ENCODE measurements around the gene SOAT2. TPM values are rescaled to one million over a fixed set of nuclear protein-coding genes. Genes with fewer than 3 reads are reported as not detected.
A peak's percentile ranks its signal among the peaks of the same experiment; 100 is the strongest.
"Not testable (repeated sequence)": the region's sequence is repeated elsewhere in the genome, so short reads cannot be mapped to it uniquely, and the experiment has no call there.

Gene SOAT2
- total RNA-seq, 1 experiment from 2014 or later: not detected

DNA sequence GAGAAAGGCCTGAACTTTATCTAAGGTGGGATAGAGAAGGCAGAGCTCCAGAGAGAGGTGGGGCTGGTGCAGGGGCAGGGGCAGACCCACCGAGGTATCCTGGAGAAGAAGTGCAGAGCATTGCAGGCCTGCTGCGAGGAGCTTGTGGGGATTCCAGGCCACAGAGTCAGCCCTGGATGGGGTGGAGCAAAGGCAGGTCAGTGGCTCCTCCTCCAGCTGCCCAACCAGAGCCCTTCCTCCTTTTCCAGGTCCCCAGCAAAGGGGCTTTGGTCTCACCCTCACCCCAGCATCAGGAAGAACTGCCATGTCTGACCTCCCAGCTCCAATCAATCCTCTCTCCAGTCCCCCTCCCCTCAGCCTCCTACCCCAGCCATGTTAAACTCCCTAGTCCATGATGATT, 57.4 kb downstream of the SOAT2 start:
- Histone ChIP-seq H3K4me3 (no peak overlapping the region), H3K27ac (no peak overlapping the region), H3K36me3 (no peaks in the 10 kb centered on the region), H3K27me3 (no peaks in the 10 kb centered on the region), H3K4me1 (no peaks in the 10 kb centered on the region), H3K9me3 (replicated peaks) (no peaks in the 10 kb centered on the region)
- no peak for DNase-seq

DNA sequence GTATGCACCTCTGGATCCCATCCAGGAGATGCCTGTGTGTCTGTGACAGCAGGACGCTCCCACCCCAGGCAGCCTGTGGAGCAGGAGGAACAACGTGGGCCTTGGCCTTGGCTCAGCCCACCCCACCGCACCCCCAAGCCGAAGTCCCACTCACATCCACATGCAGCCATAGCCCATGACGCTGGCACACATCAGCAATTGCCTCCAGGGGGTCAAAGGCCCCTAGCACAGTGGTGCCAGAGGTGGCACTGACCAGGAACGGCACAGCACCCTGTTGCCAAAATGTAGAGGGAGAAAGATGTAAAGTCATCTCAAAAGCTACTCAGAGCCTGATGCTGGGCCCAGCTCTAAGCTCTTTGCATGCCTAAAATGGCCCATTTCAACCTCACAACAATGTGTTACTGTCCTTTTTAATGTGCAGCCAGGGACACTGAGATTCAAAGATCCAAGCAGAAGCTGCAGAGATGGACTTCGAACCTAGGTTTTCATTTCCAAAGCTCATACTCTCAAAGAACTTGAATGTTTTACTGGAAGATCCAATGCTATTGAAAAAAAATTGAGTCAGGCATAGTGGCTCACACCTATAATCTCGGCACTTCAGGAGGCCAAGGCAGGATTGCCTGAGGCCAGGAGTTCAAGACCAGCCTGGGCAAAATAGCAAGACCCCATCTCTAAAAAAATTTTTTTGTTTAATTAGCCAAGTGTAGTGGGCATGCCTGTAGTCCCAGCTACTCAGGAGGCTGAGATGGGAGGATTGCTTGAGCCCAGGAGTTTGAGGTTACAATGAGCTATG, 58.0 kb downstream of the SOAT2 start:
- H3K4me1 ChIP-seq: no peaks in the 10 kb centered on the region
- DNase-seq: no peak
- no peaks in the 10 kb centered on the region for H3K36me3 ChIP-seq
- H3K4me3 ChIP-seq: no peak overlapping the region
- H3K9me3 ChIP-seq (replicated peaks): no peaks in the 10 kb centered on the region
- no peaks in the 10 kb centered on the region for H3K27me3 ChIP-seq
- H3K27ac ChIP-seq: no peak overlapping the region

DNA sequence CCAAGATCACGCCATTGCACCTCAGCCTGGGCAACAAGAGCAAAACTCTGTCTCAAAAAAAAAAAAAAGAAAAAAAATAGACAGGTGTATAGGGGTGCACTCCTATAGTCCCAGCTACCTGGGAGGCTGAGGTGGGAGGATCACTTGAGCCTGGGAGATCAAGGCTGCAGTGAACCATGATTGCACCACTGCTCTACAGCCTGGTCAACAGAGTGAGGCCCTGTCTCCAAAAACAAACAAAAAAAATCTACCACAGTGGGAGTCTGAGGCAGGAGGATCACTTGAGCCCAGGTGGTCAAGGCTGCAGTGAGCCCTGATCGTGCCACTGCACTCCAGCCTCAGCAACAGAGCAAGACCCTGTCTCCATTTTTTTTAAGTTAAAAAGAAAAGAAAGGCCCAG, 59.7 kb downstream of the SOAT2 start:
- not testable (repeated sequence) for H3K27me3 ChIP-seq; H3K36me3 ChIP-seq; H3K27ac ChIP-seq; H3K4me1 ChIP-seq; H3K4me3 ChIP-seq; H3K9me3 ChIP-seq (replicated peaks); DNase-seq

DNA sequence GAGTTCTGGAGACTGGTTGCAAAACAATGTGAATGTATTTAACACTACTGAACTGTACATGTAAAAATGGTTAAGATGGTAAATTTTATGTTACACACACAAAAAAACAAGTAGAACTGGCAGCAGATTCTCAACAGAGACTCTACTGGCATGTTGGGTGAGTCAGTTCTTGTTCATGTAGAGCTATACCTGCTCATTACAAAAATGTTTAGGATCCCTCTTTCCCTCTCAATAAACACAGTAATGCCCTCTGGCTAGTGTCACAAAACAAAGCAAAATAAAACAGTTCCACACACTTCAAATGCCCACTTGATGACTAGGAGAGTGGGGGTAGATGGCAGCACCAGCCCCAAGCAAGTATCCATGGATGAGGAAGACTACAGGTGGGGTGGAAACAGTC, 63.6 kb downstream of the SOAT2 start:
- Histone ChIP-seq H3K27me3 (no peaks in the 10 kb centered on the region), H3K4me1 (no peaks in the 10 kb centered on the region), H3K27ac (no peak overlapping the region), H3K9me3 (replicated peaks) (no peaks in the 10 kb centered on the region), H3K4me3 (no peak overlapping the region), H3K36me3 (no peaks in the 10 kb centered on the region)
- DNase-seq: no peak

DNA sequence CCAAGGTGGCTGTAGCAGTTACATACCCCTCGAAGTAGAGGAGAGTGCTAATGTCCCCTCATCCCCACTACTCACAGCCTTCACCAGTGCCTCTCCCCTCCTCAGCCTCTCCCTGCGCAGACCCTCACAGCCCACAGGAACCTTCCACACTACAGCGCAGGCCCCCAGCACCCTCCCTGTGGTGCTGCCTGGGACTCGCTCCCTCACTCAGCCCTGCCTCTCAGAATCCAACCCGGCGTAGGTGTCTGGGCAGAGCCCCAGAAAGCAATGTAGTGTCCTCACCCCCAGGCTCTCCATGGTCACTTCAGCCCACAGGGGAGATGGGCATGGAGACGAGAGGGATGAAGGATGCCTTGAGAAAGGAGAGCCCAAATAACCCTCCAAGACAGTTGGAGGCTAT, 66.4 kb downstream of the SOAT2 start:
- DNase-seq: no peak
- H3K27ac ChIP-seq: no peak overlapping the region
- H3K9me3 ChIP-seq (replicated peaks): no peaks in the 10 kb centered on the region
- no peaks in the 10 kb centered on the region for H3K4me1 ChIP-seq
- no peak overlapping the region for H3K4me3 ChIP-seq
- H3K27me3 ChIP-seq: no peaks in the 10 kb centered on the region
- H3K36me3 ChIP-seq: no peaks in the 10 kb centered on the region

DNA sequence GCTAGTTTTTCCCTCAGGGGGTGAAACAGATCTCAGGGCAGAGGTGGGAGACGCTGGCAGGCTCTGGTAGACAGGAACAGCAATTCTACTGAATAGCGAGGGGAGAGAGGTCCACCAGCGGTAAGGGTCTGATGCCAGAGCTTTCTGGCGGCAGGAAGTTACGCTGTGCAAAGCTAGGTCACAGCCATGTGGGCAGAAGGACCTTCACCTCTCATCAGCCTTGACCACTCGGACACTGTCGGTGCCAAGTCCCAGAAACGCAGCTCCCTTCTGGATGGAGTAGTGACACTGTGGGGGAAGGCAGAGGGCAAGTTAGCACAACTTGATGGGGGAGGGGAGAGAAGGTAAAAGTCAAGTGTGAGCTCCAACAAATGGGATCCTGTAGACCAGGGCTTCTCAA, 66.9 kb downstream of the SOAT2 start:
- H3K4me1 ChIP-seq: no peaks in the 10 kb centered on the region
- no peak for DNase-seq
- no peak overlapping the region for H3K4me3 ChIP-seq
- no peaks in the 10 kb centered on the region for H3K9me3 ChIP-seq (replicated peaks)
- no peaks in the 10 kb centered on the region for H3K36me3 ChIP-seq
- H3K27ac ChIP-seq: no peak overlapping the region
- no peaks in the 10 kb centered on the region for H3K27me3 ChIP-seq

DNA sequence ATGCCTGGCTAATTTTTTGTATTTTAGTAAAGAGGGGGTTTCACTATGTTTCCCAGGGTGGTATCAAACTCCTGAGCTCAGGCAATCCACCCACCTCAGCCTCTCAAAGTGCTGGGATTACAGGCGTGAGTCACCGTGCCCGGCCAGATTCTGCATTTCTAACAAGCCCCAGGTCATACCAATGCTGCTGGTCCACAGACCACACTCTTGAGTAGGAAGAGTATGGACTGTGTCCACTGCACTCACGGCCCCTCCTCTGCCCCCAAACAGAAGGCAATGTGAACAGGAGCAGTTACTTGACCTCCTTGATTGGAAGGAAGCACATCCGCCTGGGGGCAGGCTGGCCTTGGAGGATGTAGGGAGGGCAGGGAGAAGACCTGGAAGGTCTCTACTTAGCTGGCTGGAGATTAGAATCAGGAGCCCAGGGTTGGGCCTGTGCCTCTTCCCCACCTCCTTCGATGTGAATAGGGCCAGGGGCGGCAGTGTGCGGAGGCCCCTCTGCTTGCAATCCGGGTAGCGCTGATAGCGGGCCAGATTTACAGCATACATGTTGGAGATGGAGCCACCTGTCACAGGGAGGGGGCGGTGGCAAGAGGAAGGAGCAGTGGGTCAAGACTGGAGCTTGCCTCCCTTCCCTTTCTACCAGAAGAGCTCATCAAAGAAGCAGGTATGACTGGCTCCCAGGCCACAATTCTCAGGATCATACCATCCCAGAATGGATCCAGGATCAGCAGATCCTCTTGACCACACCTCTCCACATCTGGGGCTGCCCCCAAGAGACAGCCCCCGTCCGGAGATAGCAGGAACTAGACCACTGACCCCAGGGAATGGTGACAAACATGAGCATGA, 67.8 kb downstream of the SOAT2 start:
- H3K27ac ChIP-seq: no peak overlapping the region
- H3K4me1 ChIP-seq: no peaks in the 10 kb centered on the region
- no peak for DNase-seq
- no peaks in the 10 kb centered on the region for H3K36me3 ChIP-seq
- H3K27me3 ChIP-seq: no peaks in the 10 kb centered on the region
- H3K4me3 ChIP-seq: no peak overlapping the region
- H3K9me3 ChIP-seq (replicated peaks): no peaks in the 10 kb centered on the region

DNA sequence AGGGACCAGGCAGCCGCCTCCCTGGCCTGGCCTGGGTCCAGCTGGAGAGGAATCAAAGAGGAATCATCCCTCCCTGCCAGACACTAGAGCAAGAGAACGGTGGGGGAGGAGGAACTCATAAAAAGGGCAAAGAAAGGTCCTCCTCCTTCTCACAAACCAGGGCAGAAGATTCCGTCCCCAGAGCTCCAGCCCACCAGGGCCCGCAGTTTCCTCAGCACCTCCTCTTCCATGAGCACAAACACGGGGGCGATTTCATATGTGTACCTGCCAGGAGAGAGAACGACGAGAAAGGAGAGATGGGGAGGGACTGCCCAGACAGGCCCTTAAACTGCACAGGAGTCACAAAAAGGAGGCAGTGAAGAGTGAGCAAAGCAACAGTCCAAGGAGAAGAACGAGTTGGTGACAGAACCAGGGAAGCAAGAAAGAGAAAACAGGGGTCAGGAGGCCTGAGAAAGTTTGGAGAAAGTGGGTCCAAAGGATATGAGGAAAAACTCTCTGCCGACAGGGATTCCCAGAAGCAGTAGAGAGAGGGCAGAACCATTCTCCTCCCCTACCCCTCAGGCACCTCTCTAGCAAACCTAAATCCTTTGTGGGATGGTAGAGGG, 68.5 kb downstream of the SOAT2 start:
- Histone ChIP-seq H3K4me1 (no peaks in the 10 kb centered on the region), H3K27me3 (no peaks in the 10 kb centered on the region), H3K9me3 (replicated peaks) (no peaks in the 10 kb centered on the region), H3K27ac (no peak overlapping the region), H3K4me3 (no peak overlapping the region), H3K36me3 (no peaks in the 10 kb centered on the region)
- DNase-seq: no peak

DNA sequence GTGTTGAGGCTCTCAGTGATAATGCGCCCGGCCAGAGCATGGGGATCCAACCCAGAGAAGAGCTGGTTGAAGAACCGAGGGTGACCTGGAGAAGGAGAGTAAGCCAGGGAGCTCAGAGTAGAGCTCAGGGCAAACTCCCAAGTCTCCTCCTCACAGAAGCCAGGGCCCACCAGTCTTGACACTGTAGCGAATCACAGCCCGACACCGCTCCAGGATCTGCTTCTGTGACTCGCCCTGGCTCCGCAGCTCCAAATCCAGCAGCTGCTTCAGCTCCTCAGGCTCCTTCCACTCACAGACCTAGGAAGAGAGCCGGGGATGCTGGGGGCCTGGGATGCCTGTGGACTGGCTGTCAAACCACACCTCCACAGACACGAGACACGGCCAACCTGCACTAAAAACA, 69.1 kb downstream of the SOAT2 start:
- no peaks in the 10 kb centered on the region for H3K27me3 ChIP-seq
- H3K4me1 ChIP-seq: no peaks in the 10 kb centered on the region
- H3K4me3 ChIP-seq: no peak overlapping the region
- H3K36me3 ChIP-seq: no peaks in the 10 kb centered on the region
- no peaks in the 10 kb centered on the region for H3K9me3 ChIP-seq (replicated peaks)
- DNase-seq: peak; percentile 43 to 50
- H3K27ac ChIP-seq: no peak overlapping the region

DNA sequence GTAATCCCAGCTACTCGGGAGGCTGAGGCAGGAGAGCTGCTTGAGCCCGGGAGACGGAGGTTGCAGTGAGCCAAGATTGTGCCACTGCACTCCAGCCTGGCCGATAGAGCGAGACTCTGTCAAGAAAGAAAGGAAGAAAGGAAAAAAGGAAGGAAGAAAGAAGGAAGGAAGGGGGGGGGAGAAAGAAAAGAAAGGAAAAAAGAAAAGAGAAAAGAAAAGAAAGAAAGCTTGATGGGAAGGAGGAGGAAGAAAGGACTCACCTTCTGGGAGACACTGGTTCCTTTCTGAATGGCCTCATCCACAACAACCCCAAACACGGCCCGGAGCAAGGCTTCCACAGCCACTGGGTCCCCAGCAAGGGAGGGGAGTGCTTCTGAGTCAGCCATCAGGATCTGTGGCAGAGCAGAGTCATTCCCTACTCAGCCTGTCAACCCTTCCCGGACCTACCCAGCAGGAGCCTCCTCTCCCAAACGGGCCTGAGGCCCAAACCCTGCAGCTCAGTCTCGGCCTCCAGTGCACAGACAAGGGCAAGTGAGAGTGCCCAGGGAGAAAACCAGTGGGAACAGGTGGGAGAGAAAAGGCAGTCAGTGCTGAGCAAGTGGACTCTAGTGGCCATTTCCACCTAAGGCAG, 69.9 kb downstream of the SOAT2 start:
- DNase-seq: no peak
- Histone ChIP-seq H3K27ac (no peak overlapping the region), H3K4me3 (no peak overlapping the region), H3K36me3 (no peaks in the 10 kb centered on the region), H3K9me3 (replicated peaks) (no peaks in the 10 kb centered on the region), H3K4me1 (no peaks in the 10 kb centered on the region), H3K27me3 (no peaks in the 10 kb centered on the region)

Other genes with a start within 250 kb of the SOAT2 start
- 1.7 and 2.4 TPM in 2 replicates for gene KRT8, start 198.4 kb upstream of the SOAT2 start, total RNA-seq (2014; rRNA removed; shearing (Covaris generic))
- gene KRT18, start 154.4 kb upstream of the SOAT2 start, total RNA-seq (2014; rRNA removed; shearing (Covaris generic)): 7.4 and 9.6 TPM in 2 replicates
- 505 and 541 TPM in 2 replicates for gene EIF4B, start 97.0 kb upstream of the SOAT2 start, total RNA-seq (2014; rRNA removed; shearing (Covaris generic))
- 13.3 and 16.1 TPM in 2 replicates for gene TNS2, start 53.4 kb upstream of the SOAT2 start, total RNA-seq (2014; rRNA removed; shearing (Covaris generic))
- 8.9 and 10.4 TPM in 2 replicates for gene SPRYD3, start 24.1 kb upstream of the SOAT2 start, total RNA-seq (2014; rRNA removed; shearing (Covaris generic))
- 11.5 and 13.0 TPM in 2 replicates for gene IGFBP6, start 5.8 kb upstream of the SOAT2 start, total RNA-seq (2014; rRNA removed; shearing (Covaris generic))
- gene ZNF740, start 77.2 kb downstream of the SOAT2 start, total RNA-seq (2014; rRNA removed; shearing (Covaris generic)): 17.4 and 17.8 TPM in 2 replicates
- 1.7 and 3.3 TPM in 2 replicates for gene CSAD, start 77.4 kb downstream of the SOAT2 start, total RNA-seq (2014; rRNA removed; shearing (Covaris generic))
- gene ITGB7, start 103.8 kb downstream of the SOAT2 start, total RNA-seq (2014; rRNA removed; shearing (Covaris generic)): not detected in 2 replicates
- gene RARG, start 128.7 kb downstream of the SOAT2 start, total RNA-seq (2014; rRNA removed; shearing (Covaris generic)): 5.0 and 5.5 TPM in 2 replicates
- 24.9 and 29.5 TPM in 2 replicates for gene ESPL1, start 164.8 kb downstream of the SOAT2 start, total RNA-seq (2014; rRNA removed; shearing (Covaris generic))
- gene PFDN5, start 192.1 kb downstream of the SOAT2 start, total RNA-seq (2014; rRNA removed; shearing (Covaris generic)): 297 and 308 TPM in 2 replicates
- 35.8 and 37.9 TPM in 2 replicates for gene MYG1, start 196.2 kb downstream of the SOAT2 start, total RNA-seq (2014; rRNA removed; shearing (Covaris generic))
- 55.5 and 57.2 TPM in 2 replicates for gene AAAS, start 218.1 kb downstream of the SOAT2 start, total RNA-seq (2014; rRNA removed; shearing (Covaris generic))
- gene SP7, start 232.9 kb downstream of the SOAT2 start, total RNA-seq (2014; rRNA removed; shearing (Covaris generic)): not detected in 2 replicates

Measured in SJCRH30 (cell line).